ENCODE results near the gene MTSS2.

The MTSS2 gene

GRCh38 chr16:70700101-70701020, 14.5 kb upstream of the MTSS2 start:
- Histone ChIP-seq H3K4me2 (ENCODE audit: low read depth, low read length, poor library complexity, severe bottlenecking) (no peak overlapping the region), H2AFZ (ENCODE audit: low read depth, low read length, severe bottlenecking) (no peak overlapping the region), H3K4me3 (ENCODE audit: insufficient read depth, low read length, poor library complexity, severe bottlenecking) (no peak overlapping the region), H3K9me3 (ENCODE audit: insufficient read depth, low read length) (no peaks in the 10 kb centered on the region), H3K27me3 (ENCODE audit: low read length) (no peaks in the 10 kb centered on the region), H4K20me1 (ENCODE audit: low read depth, low read length) (no peaks in the 10 kb centered on the region), H3K9me2 (replicated peaks; ENCODE audit: insufficient read depth, low read length) (no peaks in the 10 kb centered on the region), H3F3A (ENCODE audit: insufficient read depth) (no peaks in the 10 kb centered on the region), H3K36me3 (ENCODE audit: low read length) (no peaks in the 10 kb centered on the region), H3K79me2 (ENCODE audit: insufficient read depth, low read length) (no peaks in the 10 kb centered on the region), H3K9ac (ENCODE audit: low read length) (no peak overlapping the region), H3K27ac (ENCODE audit: low read depth, low read length) (no peak overlapping the region)
- TF ChIP-seq, protein P1, sequence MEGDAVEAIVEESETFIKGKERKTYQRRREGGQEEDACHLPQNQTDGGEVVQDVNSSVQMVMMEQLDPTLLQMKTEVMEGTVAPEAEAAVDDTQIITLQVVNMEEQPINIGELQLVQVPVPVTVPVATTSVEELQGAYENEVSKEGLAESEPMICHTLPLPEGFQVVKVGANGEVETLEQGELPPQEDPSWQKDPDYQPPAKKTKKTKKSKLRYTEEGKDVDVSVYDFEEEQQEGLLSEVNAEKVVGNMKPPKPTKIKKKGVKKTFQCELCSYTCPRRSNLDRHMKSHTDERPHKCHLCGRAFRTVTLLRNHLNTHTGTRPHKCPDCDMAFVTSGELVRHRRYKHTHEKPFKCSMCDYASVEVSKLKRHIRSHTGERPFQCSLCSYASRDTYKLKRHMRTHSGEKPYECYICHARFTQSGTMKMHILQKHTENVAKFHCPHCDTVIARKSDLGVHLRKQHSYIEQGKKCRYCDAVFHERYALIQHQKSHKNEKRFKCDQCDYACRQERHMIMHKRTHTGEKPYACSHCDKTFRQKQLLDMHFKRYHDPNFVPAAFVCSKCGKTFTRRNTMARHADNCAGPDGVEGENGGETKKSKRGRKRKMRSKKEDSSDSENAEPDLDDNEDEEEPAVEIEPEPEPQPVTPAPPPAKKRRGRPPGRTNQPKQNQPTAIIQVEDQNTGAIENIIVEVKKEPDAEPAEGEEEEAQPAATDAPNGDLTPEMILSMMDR (IDR thresholded peaks at IDR 0.05; ENCODE audit: insufficient read depth, low read length, poor library complexity, severe bottlenecking), result no peak
- TF ChIP-seq EZH2phosphoT487 (conservative IDR thresholded peaks at IDR 0.05; ENCODE audit: low read length), result no peak

GRCh38 chr16:70699696-70700095, 13.8 kb upstream of the MTSS2 start:
- H3K4me3 ChIP-seq (ENCODE audit: insufficient read depth, low read length, poor library complexity, severe bottlenecking), result no peak overlapping the region
- H2AFZ ChIP-seq (ENCODE audit: low read depth, low read length, severe bottlenecking), result no peak overlapping the region
- no peaks in the 10 kb centered on the region for H3F3A ChIP-seq (ENCODE audit: insufficient read depth)
- TF ChIP-seq, protein P1 (IDR thresholded peaks at IDR 0.05; ENCODE audit: insufficient read depth, low read length, poor library complexity, severe bottlenecking), result no peak
- TF ChIP-seq EZH2phosphoT487 (conservative IDR thresholded peaks at IDR 0.05; ENCODE audit: low read length), result no peak
- H3K27ac ChIP-seq (ENCODE audit: low read depth, low read length), result no peak overlapping the region
- H3K9me2 ChIP-seq (replicated peaks; ENCODE audit: insufficient read depth, low read length), result no peaks in the 10 kb centered on the region
- no peaks in the 10 kb centered on the region for H3K9me3 ChIP-seq (ENCODE audit: insufficient read depth, low read length)
- H3K79me2 ChIP-seq (ENCODE audit: insufficient read depth, low read length), result no peaks in the 10 kb centered on the region
- H4K20me1 ChIP-seq (ENCODE audit: low read depth, low read length), result no peaks in the 10 kb centered on the region
- no peak overlapping the region for H3K9ac ChIP-seq (ENCODE audit: low read length)
- no peaks in the 10 kb centered on the region for H3K27me3 ChIP-seq (ENCODE audit: low read length)
- no peak overlapping the region for H3K4me2 ChIP-seq (ENCODE audit: low read depth, low read length, poor library complexity, severe bottlenecking)
- H3K36me3 ChIP-seq (ENCODE audit: low read length), result no peaks in the 10 kb centered on the region

DNA sequence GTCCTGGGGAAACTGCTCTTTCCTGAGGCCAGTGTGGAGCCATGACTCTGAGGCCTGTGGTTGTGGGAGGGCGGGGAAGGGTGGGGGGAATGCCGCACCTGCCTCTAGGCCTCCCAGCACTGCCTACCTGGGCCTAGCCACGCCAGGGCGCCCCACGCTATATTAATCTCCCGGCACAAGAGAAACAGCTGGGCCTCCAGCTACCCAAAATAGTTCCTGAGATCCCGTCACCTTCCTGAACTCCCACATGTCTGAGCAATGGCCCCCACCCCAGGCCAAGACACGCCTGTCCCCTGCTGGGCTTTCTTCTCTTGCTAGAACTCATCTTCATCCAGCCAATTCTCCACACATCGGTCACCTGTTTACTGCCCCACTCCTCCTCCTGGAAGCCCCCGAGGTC, 13.0 kb upstream of the MTSS2 start:
- H3K27ac ChIP-seq (ENCODE audit: low read depth, low read length), result no peak overlapping the region
- no peak overlapping the region for H3K4me3 ChIP-seq (ENCODE audit: insufficient read depth, low read length, poor library complexity, severe bottlenecking)
- no peaks in the 10 kb centered on the region for H3F3A ChIP-seq (ENCODE audit: insufficient read depth)
- no peaks in the 10 kb centered on the region for H3K36me3 ChIP-seq (ENCODE audit: low read length)
- H3K9ac ChIP-seq (ENCODE audit: low read length), result no peak overlapping the region
- no peaks in the 10 kb centered on the region for H3K9me2 ChIP-seq (replicated peaks; ENCODE audit: insufficient read depth, low read length)
- H2AFZ ChIP-seq (ENCODE audit: low read depth, low read length, severe bottlenecking), result no peak overlapping the region
- no peaks in the 10 kb centered on the region for H4K20me1 ChIP-seq (ENCODE audit: low read depth, low read length)
- no peak for TF ChIP-seq EZH2phosphoT487 (conservative IDR thresholded peaks at IDR 0.05; ENCODE audit: low read length)
- TF ChIP-seq, protein P1 (IDR thresholded peaks at IDR 0.05; ENCODE audit: insufficient read depth, low read length, poor library complexity, severe bottlenecking), result no peak
- no peak overlapping the region for H3K4me2 ChIP-seq (ENCODE audit: low read depth, low read length, poor library complexity, severe bottlenecking)
- no peaks in the 10 kb centered on the region for H3K27me3 ChIP-seq (ENCODE audit: low read length)
- H3K79me2 ChIP-seq (ENCODE audit: insufficient read depth, low read length), result no peaks in the 10 kb centered on the region
- H3K9me3 ChIP-seq (ENCODE audit: insufficient read depth, low read length), result no peaks in the 10 kb centered on the region
